Gastrocnemius medialis (tissue), 4 donors: ENCODE data around the gene EDEM3. TPM values are rescaled to one million over a fixed set of nuclear protein-coding genes. Genes with fewer than 3 reads are reported as not detected.
A peak's percentile ranks its signal among the peaks of the same experiment; 100 is the strongest.

Experiments used
- ATAC-seq, 2 donors: fragments of 150-250 bp; one replicate each; pipeline ENCODE4 v1.9.1; 2016
- DNase-seq, 2 donors: peaks; one replicate each; pipeline ENCODE4 v3.0.0-alpha.2; 2019
- H3K27ac ChIP-seq, 4 donors: fragments of 200-600 bp; sonication (generic); 1 replicate in 1 of 4; 2 replicates in 3 of 4; pipeline ENCODE4 v1.5.1; 2016 to 2018; ENCODE audit warnings: mild to moderate bottlenecking in 2 of 4, moderate library complexity in 1 of 4
- H3K27me3 ChIP-seq, 3 donors: fragments of 200-600 bp; sonication (generic) in 2 of 3; 1 replicate in 1 of 3; 2 replicates in 2 of 3; pipeline versions ENCODE4 v1.5.1 to v1.6.0; 2016 to 2019; ENCODE audit warnings: mild to moderate bottlenecking in 1 of 3, moderate library complexity in 1 of 3
- H3K36me3 ChIP-seq, 2 donors: fragments of 200-600 bp; sonication (generic) in 1 of 2; one replicate each; pipeline ENCODE4 v1.5.1; 2017 to 2018
- H3K4me1 ChIP-seq, 2 donors: fragments of 200-600 bp; sonication (generic) in 1 of 2; one replicate each; pipeline ENCODE4 v1.5.1; 2016 to 2017; ENCODE audit warnings: mild to moderate bottlenecking in 2 of 2
- H3K4me3 ChIP-seq, 4 donors: fragments of 200-600 bp; sonication (generic) in 3 of 4; 1 replicate in 1 of 4; 2 replicates in 3 of 4; pipeline ENCODE4 v1.5.1; 2016 to 2019; ENCODE audit warnings: mild to moderate bottlenecking in 2 of 4
- H3K9me3 ChIP-seq, 3 donors: fragments of 200-600 bp; sonication (generic) in 2 of 3; 1 replicate in 1 of 3; 2 replicates in 2 of 3; pipeline ENCODE4 v1.5.1; 2016 to 2019
- CTCF ChIP-seq, 5 experiments: fragments of 450-650 bp in 3 of 5; fragments of 200-600 bp in 2 of 5; sonication (generic) in 2 of 5; IDR thresholded peaks in 4 of 5; conservative IDR thresholded peaks in 1 of 5; 1 replicate in 4 of 5; 2 replicates in 1 of 5; pipeline ENCODE4 v1.5.1; 2016 to 2019; ENCODE audit warnings: antibody characterized with exemption in 5 of 5, mild to moderate bottlenecking in 3 of 5, moderate library complexity in 3 of 5
- POLR2A ChIP-seq, 2 donors: fragments of 450-650 bp; IDR thresholded peaks; one replicate each; pipeline ENCODE4 v1.6.1; 2017; ENCODE audit warnings: antibody characterized with exemption in 2 of 2, mild to moderate bottlenecking in 2 of 2, moderate library complexity in 2 of 2
- in situ Hi-C, 4 donors: fragments of 200-750 bp; cut with MboI; loops; one replicate each; pipeline versions ENCODE4 v1.15.0 to v1.8.0; 2017; ENCODE audit warnings: low sequenced_read_pairs in 4 of 4
- intact Hi-C: fragments of 100-400 bp; cut with DNase I; formaldehyde crosslinking; loops from one replicate; pipeline ENCODE4 v1.15.1; 2023; ENCODE audit warnings: low total_unique reads
- total RNA-seq, 4 donors: library from RNA; depleted of rRNA; stranded (reverse); fragments of >200 nt; gene quantifications; one replicate each; pipeline versions ENCODE4 v1.1.0 to v1.2.3, GENCODE V29; 2016

Gene EDEM3
- total RNA-seq: 10 to 100 TPM; 18.1 to 51.1 (median 31.9) TPM

GRCh38 chr1:184754476-184755225 lies at the start of gene EDEM3:
Gene EDEM3 (minus strand): TSS chr1:184754858. CDS start chr1:184754646, 212 bp downstream.
- TF ChIP-seq CTCF (IDR thresholded peaks at IDR 0.05 in 4 of 5, conservative IDR thresholded peaks at IDR 0.05 in 1 of 5) (peak in 1 of 5 experiments; percentile 15), POLR2A (IDR thresholded peaks at IDR 0.05) (peak; percentile 98)
- intact Hi-C loops (loop anchor here (1.0 to 10.0 kb wide), 5 partner anchors 38 to 560 kb away; partner anchors contain the start of genes IVNS1ABP, SWT1 and TRMT1L), in situ Hi-C loops (loop anchor here (5.0 to 25.0 kb wide), 4 partner anchors 50 to 408 kb away; partner anchors contain the start of genes SWT1 (in 4 of the 4) and TRMT1L (in 4 of the 4))
- H3K4me1 ChIP-seq: peaks cover 16 to 17% of the 10 kb centered on the region in 2 donors
- ATAC-seq (peak; percentile 97), DNase-seq (peak; percentile 99 to 100)
- peak within 1 kb of the TSS; percentile 93 to 99 (median 96) for H3K27ac ChIP-seq
- no peaks in the 10 kb centered on the region for H3K27me3 ChIP-seq
- H3K4me3 ChIP-seq: peak within 1 kb of the TSS; percentile 94 to 97 (median 96)
- no peaks in the 10 kb centered on the region for H3K9me3 ChIP-seq
- H3K36me3 ChIP-seq: no peaks in the 10 kb centered on the region

GRCh38 chr1:184804220-184804619 lies 49.6 kb upstream of the EDEM3 start:
- intact Hi-C loops: loop anchor here (5.0 kb wide), 2 partner anchors 243 to 353 kb away; partner anchors contain the start of genes RNF2, SWT1 and TRMT1L
- ATAC-seq (no peak), DNase-seq (no peak)
- in situ Hi-C loops: loop anchor here in 1 of 4 donors (10.0 kb wide), 1 partner anchor 49 kb away; the partner anchor contains the start of gene EDEM3
- TF ChIP-seq CTCF (IDR thresholded peaks at IDR 0.05 in 4 of 5, conservative IDR thresholded peaks at IDR 0.05 in 1 of 5) (no peak), POLR2A (IDR thresholded peaks at IDR 0.05) (no peak)
- peak overlapping the region; percentile 79 to 90 (median 84) for H3K27ac ChIP-seq
- no peaks in the 10 kb centered on the region for H3K27me3 ChIP-seq
- H3K36me3 ChIP-seq: no peaks in the 10 kb centered on the region
- peaks cover 36 to 38% of the 10 kb centered on the region in 2 donors for H3K4me1 ChIP-seq
- no peaks in the 10 kb centered on the region for H3K9me3 ChIP-seq
- H3K4me3 ChIP-seq: no peak overlapping the region

- Histone ChIP-seq H3K9me3 (no peaks in the 10 kb centered on the region), H3K27ac (peak overlapping the region; percentile 79 to 90 (median 84)), H3K27me3 (no peaks in the 10 kb centered on the region), H3K4me1 (peaks cover 36 to 38% of the 10 kb centered on the region in 2 donors), H3K4me3 (no peak overlapping the region), H3K36me3 (no peaks in the 10 kb centered on the region)
- DNase-seq (peak in 1 of 2 donors; percentile 50), ATAC-seq (peak; percentile 75 to 78)
- TF ChIP-seq CTCF (IDR thresholded peaks at IDR 0.05 in 4 of 5, conservative IDR thresholded peaks at IDR 0.05 in 1 of 5) (no peak), POLR2A (IDR thresholded peaks at IDR 0.05) (no peak)
- intact Hi-C loops (loop anchor here (2.0 to 5.0 kb wide), 4 partner anchors 26 to 354 kb away; partner anchors contain the start of genes EDEM3, RNF2, SWT1 and TRMT1L), in situ Hi-C loops (loop anchor here in 1 of 4 donors (10.0 kb wide), 1 partner anchor 48 kb away; the partner anchor contains the start of gene EDEM3)
These were observed 48.5 kb upstream of the EDEM3 start for GRCh38 chr1:184803180-184803492.

GRCh38 chr1:184802354-184803179 lies 47.9 kb upstream of the EDEM3 start:
- Histone ChIP-seq H3K4me3 (no peak overlapping the region), H3K4me1 (peaks cover 36 to 38% of the 10 kb centered on the region in 2 donors), H3K9me3 (no peaks in the 10 kb centered on the region), H3K27ac (peak overlapping the region; percentile 79 to 90 (median 84)), H3K36me3 (no peaks in the 10 kb centered on the region), H3K27me3 (no peaks in the 10 kb centered on the region)
- peak in 1 of 2 donors; percentile 9 for TF ChIP-seq POLR2A (IDR thresholded peaks at IDR 0.05)
- TF ChIP-seq CTCF (IDR thresholded peaks at IDR 0.05 in 4 of 5, conservative IDR thresholded peaks at IDR 0.05 in 1 of 5): no peak
- ATAC-seq (peak; percentile 75 to 80), DNase-seq (peak; percentile 65 to 69)
- intact Hi-C loops: loop anchor here (2.0 to 5.0 kb wide), 4 partner anchors 26 to 355 kb away; partner anchors contain the start of genes EDEM3, RNF2, SWT1 and TRMT1L
- in situ Hi-C loops: loop anchor here in 1 of 4 donors (10.0 kb wide), 1 partner anchor 48 kb away; the partner anchor contains the start of gene EDEM3
